ENCODE measurements around the gene DCK.

The DCK gene

DNA sequence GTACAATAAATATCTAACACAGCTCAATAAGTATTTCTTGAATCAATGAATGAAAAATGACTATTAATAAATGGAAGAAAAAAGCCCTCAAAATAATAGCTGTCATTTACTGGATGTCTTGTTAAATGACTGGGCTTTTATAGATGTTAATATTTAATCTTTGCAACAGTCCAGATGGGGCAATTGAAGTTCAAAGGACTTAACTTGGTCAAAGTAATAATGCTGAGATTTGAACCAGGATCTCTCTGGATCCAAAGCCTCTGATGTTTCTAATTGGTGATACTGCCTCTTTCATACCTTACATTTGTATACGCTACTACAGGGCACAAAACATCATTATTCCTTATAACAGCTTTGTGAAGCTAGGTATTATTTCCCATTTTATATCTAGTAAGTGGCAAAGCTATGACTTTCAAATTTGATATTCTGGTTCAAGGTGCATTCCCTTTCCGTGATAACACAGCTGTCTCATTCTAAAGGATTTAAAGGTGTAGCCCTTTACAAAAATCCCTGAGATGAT, 72.6 kb downstream of the DCK start:
- no peak for DNase-seq

DNA sequence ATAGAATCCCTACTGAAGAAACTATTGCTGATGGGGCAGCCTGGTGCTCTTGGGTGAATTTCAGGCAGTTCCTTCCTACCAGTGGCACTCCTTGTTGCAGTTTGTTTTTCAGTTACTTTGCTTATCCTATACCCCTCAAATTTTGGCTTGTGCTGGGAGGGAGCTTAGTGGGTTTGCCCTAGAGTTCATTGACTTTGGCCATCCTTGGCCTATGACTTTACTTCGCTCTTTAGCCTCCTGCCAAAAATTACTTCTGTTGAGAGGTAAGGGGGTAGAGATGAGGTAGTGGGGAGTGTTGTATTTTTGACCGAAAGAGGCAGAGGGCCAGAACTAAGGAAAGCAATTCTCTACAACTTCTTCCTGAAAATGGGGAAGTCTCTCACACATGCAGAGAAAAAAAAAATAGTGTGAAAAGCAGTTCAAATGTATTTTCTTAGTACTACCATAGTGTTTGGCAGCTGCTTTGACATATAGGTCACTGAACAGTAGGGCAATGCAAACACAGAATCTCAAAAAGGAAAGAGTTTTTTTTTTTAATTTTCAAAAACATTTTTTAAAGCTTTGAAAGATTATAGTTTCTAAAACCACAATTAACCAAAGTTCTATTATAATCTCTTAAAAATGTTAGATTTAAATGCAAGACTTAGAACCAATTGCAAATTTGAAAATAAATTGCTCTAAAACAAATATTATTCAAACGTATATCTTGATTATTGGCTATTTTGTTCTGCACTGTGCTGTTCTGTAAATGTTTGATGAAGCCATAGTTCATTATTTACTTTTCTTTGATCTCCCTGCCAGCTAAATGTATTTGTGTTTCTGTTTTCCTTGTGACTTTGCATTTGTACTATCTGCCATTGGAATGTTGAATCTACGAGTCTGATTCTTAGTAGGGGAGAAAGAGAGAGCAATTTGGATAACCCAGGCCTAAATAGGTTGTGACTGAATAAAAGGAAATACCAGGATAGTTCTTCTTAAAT, 73.6 kb downstream of the DCK start:
- no peak for DNase-seq

DNA sequence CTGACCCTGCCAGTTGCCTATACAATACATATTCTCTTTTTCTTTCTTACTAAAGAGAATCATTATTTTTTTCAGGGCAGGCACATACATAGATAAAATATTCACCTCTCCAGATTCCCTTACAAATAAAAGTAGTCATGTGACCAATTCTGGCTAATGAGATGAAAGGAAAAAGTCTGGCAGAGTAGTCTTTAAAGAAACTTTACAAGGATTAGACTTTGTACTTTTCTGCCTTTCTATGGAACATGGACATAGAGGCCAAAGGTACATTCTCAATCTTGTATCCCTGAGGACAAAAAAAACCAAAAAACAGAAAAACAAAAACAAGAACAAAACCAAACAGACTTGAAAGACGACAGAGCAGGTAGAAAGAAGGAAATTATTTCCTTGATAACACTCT, 75.6 kb downstream of the DCK start:
- no peak for DNase-seq

DNA sequence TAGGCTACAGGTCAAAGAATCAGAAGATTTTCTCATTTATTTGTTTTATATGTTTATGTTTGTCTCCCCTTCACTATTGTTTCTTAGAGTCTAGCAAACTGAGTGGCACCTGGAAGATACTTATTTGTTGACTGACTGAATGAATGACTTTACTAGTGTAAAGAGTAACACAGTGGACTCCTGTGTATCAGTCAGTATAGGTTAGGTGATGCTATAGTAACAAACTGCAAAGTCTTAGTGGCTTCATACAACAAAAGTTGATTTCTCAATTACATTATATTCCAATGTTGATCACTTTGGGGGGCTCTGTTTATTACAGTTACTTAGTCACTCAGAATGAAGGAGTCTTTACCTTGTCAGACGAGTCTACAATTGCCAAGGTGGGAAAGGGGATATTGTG, 76.6 kb downstream of the DCK start:
- no peak for DNase-seq

DNA sequence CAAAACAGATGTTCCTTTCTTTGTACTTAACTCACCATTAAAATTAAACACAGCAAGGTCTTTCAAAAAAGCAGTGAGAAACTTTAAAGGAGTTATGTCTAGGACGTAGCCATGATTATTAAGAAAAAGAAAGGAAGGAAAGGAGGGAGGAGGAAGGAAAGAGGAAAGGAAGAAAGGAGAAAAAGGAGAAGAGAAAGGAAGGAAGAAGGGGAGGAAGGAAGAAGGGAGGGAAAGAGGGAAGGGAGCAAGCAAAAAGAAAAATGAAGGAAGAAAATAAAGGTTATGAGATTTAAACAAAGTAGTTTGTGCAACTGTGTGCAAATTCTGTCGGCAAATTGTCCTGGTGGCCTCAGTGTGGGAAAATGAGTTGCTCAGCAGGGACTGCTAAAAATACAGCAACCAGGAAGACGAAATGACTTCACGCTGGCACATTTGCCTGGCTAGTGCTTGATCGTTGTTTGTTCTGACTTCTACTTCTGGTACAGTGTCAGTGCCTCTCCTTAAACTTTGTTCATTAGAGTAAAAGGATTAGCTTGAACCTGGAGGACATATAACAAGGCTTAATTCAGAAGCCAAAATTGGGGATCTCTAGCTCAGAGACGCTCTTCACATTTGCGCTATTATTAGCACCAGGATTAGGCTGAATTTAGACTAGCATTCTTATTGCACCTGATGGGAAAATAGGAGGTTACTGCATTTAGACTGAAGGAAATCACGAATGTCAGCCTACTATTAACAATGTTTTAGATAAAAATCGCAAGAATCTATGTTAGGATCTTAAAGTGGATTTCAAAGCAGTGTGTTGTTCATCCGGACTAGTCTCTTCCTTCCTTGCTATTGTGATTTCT, 81.2 kb downstream of the DCK start:
- DNase-seq: no peak

All from hematopoietic multipotent progenitor cell treated with erythropoietin and hydrocortisone succinate and interleukin-3 and kit ligand, for 8 days (in vitro differentiated cells).